ENCODE data around the gene ADAMTS17. TPM values are rescaled to one million over a fixed set of nuclear protein-coding genes. Genes with fewer than 3 reads are reported as not detected.

ADAMTS17 gene
- total RNA-seq, 1 donor from 2014 or later = 6.2 TPM

DNA sequence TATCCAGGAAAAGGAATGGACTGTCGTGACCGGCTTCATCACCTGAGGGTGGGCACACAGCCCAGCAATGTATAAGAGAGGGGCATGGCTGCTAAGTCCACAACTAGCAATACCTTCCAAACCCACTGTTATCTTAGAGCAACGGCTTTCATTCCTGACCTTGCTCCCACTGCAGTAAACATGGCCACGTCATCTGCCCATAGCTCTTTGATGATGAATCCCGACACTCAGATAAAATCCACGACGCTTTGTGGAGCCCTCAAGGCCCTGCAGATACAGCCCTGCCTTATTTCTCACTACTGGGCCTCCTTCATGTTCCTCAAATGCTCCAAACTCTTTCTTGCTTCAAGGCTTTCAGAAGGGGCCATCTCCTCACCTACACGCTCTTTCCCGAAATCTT, 114.0 kb downstream of the ADAMTS17 start:
- no peak for ATAC-seq

GRCh38 chr15:100226107-100226506, 115.7 kb downstream of the ADAMTS17 start:
- TF ChIP-seq, protein P1, sequence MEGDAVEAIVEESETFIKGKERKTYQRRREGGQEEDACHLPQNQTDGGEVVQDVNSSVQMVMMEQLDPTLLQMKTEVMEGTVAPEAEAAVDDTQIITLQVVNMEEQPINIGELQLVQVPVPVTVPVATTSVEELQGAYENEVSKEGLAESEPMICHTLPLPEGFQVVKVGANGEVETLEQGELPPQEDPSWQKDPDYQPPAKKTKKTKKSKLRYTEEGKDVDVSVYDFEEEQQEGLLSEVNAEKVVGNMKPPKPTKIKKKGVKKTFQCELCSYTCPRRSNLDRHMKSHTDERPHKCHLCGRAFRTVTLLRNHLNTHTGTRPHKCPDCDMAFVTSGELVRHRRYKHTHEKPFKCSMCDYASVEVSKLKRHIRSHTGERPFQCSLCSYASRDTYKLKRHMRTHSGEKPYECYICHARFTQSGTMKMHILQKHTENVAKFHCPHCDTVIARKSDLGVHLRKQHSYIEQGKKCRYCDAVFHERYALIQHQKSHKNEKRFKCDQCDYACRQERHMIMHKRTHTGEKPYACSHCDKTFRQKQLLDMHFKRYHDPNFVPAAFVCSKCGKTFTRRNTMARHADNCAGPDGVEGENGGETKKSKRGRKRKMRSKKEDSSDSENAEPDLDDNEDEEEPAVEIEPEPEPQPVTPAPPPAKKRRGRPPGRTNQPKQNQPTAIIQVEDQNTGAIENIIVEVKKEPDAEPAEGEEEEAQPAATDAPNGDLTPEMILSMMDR (IDR thresholded peaks at IDR 0.05) = no peak
- ATAC-seq = no peak
- H3K27me3 ChIP-seq = no peaks in the 10 kb centered on the region
- no peaks in the 10 kb centered on the region for H3K4me1 ChIP-seq
- intact Hi-C loops (cut with DNase I) = no loop called here
- no peaks in the 10 kb centered on the region for H3K36me3 ChIP-seq
- no peak overlapping the region for H3K27ac ChIP-seq
- no peak for DNase-seq
- H3K9me3 ChIP-seq = no peaks in the 10 kb centered on the region
- no peak overlapping the region for H3K4me3 ChIP-seq

More for the DNA sequence above, 114.0 kb downstream of the ADAMTS17 start:
- Histone ChIP-seq H3K27me3 (no peaks in the 10 kb centered on the region), H3K4me3 (no peak overlapping the region), H3K9me3 (no peaks in the 10 kb centered on the region), H3K27ac (no peak overlapping the region), H3K4me1 (no peaks in the 10 kb centered on the region), H3K36me3 (no peaks in the 10 kb centered on the region)
- TF ChIP-seq, protein P1 (IDR thresholded peaks at IDR 0.05) = no peak
- intact Hi-C loops (cut with DNase I) = no loop called here
- DNase-seq = no peak

GRCh38 chr15:100224206-100225185, 117.3 kb downstream of the ADAMTS17 start:
- intact Hi-C loops (cut with DNase I) = no loop called here
- Histone ChIP-seq H3K4me1 (no peaks in the 10 kb centered on the region), H3K36me3 (no peaks in the 10 kb centered on the region), H3K27me3 (no peaks in the 10 kb centered on the region), H3K9me3 (no peaks in the 10 kb centered on the region), H3K4me3 (no peak overlapping the region), H3K27ac (no peak overlapping the region)
- ATAC-seq (no peak), DNase-seq (no peak)
- TF ChIP-seq, protein P1 (IDR thresholded peaks at IDR 0.05) = no peak

DNA sequence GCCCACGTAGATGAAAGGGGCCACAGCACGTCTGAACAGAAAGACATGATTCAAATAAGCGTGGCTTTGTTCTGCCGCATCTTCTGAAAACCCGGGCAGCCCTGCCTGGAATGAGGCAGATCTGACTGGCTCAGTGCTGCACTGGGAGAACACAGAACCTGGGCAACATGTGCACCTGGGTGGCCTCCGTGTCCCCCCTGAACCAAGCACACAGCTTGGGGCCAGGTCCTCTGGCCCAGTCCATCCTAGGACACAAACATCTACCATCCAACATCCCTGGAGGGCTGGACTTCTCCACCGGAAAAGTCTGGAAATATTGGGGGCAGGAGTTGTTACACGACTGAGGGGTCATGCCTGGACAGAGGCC, 119.4 kb downstream of the ADAMTS17 start:
- H3K9me3 ChIP-seq = no peaks in the 10 kb centered on the region
- ATAC-seq = peak; percentile 12
- no peaks in the 10 kb centered on the region for H3K36me3 ChIP-seq
- no peak for DNase-seq
- H3K4me1 ChIP-seq = no peaks in the 10 kb centered on the region
- no peaks in the 10 kb centered on the region for H3K27me3 ChIP-seq
- TF ChIP-seq, protein P1 (IDR thresholded peaks at IDR 0.05) = no peak
- H3K4me3 ChIP-seq = no peak overlapping the region
- intact Hi-C loops (cut with DNase I) = no loop called here
- no peak overlapping the region for H3K27ac ChIP-seq

GRCh38 chr15:100221471-100222348, 120.1 kb downstream of the ADAMTS17 start:
- no peak overlapping the region for H3K27ac ChIP-seq
- intact Hi-C loops (cut with DNase I) = no loop called here
- H3K4me3 ChIP-seq = no peak overlapping the region
- ATAC-seq = no peak
- H3K27me3 ChIP-seq = no peaks in the 10 kb centered on the region
- no peaks in the 10 kb centered on the region for H3K4me1 ChIP-seq
- no peak for DNase-seq
- H3K9me3 ChIP-seq = no peaks in the 10 kb centered on the region
- TF ChIP-seq, protein P1 (IDR thresholded peaks at IDR 0.05) = no peak
- no peaks in the 10 kb centered on the region for H3K36me3 ChIP-seq
